Endothelial cell of coronary artery (primary cell): ENCODE data around the gene NBPF1. TPM values are rescaled to one million over a fixed set of nuclear protein-coding genes. Genes with fewer than 3 reads are reported as not detected.

Experiments used
- total RNA-seq: library from RNA; depleted of rRNA; stranded (reverse); fragments of >200 nt; gene quantifications from 2 replicates; pipeline ENCODE4 v1.2.3, GENCODE V29; 2014

NBPF1 gene
- total RNA-seq: 18.9 and 20.4 TPM in 2 replicates

DNA sequence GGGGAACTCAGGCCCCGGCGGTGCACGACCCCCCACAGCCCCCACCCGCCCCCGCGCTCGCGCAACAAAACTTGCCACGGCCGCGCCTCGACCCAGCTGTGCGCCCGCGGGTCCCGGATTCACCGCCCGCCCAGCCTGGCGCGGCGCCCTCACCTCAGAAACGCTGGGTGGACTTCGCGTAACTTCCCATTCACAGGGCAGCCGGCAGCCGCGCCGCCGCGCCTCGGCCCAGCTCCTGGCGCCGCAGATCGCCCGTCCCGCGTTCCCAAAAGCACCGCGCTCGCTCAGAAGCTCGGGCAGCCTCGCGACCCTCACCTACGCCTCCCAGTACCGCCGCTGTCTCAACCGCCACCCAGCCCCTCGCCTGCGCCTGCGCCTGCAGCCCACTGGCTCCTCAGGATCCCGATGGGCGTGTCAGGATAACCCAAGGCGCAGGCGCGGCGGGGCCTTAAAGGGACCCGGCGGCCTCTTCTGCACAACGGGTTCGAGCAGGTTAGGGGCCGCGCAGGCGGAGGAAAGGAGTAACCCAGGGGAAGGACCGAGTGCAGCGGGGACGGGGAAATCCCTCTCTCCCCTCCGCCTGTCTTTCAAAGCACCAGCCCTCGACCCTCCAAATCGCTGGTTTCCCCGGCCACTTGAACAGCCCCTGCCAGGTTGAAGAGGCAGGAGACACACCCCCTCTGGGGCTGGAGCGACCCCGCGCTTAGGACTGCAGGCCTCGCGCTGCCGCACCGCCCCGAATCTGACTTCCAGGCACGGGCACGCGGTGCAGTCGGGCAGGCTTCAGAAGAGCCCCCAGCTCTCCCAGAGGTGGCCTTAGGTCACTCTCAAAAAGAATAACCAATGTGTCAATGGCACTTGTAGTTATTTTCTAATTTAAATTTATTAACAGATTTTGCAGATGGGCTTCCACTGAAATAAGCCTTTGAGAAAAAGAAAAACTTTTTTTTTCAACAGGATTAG is at the start of gene NBPF1:
Gene NBPF1, minus strand, starts transcription at position 380 of the 963 bp plus-strand sequence.

DNA sequence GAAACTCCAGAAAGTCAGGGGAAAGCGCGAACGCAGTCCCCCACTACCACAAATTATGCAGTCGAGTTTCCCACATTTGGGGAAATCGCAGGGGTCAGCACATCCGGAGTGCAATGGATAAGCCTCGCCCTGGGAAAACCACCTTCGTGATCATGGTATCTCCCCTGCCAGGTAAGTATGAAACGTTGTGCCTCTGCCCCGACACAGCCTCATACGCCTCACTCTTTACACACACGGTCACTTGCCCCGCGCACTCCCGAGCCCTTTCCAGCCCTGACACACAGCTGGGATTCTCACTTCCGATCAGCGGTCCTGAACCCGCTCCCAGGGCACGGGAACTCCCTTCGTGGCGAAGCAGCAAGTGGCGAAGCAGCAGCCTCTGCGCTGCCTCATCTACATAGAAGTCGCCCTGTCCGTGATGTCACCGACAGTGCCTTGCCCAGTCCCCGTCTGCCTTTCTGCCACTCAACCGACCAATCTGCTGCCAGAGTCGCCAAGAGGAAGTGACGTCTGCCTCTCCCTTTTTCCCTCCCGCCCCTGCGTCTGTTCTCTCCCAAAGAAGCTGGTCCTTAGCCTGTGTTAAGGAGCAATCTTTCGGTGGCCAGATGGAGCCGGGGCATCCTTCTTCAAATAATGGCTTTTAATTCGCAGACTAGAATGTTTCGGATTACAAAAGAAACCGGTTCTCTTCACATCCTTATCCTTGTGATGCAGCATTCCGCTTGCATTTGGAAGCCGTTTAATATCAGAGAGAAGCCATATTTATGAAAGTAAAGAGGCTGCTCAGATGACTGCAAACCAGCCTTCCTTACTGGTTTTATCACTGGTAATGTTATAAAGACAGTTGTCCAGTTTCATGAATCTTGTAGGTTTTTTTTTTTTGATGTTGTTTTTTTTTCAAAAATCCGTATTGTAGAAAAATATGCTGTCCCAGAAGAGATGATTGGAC is 99.0 kb downstream of the NBPF1 start, which contains the start of gene RNU1-1:
Gene RNU1-1, minus strand, starts transcription at position 179 of the 949 bp plus-strand sequence.

Other genes starting within 250 kb of the NBPF1 start
- 25.1 and 25.4 TPM in 2 replicates for gene SZRD1, start 246.3 kb downstream of the NBPF1 start, total RNA-seq
- gene SPATA21, start 176.1 kb downstream of the NBPF1 start, total RNA-seq: not detected in 2 replicates
- gene NECAP2, start 172.8 kb downstream of the NBPF1 start, total RNA-seq: 148 and 161 TPM in 2 replicates
- 2,685 and 5,329 TPM in 2 replicates for gene RNU1-1, start 99.3 kb downstream of the NBPF1 start, total RNA-seq
- gene RNU1-3, start 53.4 kb upstream of the NBPF1 start, total RNA-seq: 2,685 and 5,329 TPM in 2 replicates
- 2,685 and 5,329 TPM in 2 replicates for gene RNU1-4, start 127.0 kb upstream of the NBPF1 start, total RNA-seq